COLO829 (cell line): ENCODE results near the gene IARS2.
"Not testable (repeated sequence)": the region's sequence is repeated elsewhere in the genome, so short reads cannot be mapped to it uniquely, and the experiment has no call there.

Experiments used
- DNase-seq: peaks from one replicate; pipeline ENCODE4 v3.0.0; 2012; ENCODE audit warnings: low spot score

Gene IARS2

GRCh38 chr1:220112600-220112999 is 18.7 kb downstream of the IARS2 start:
- DNase-seq: not testable (repeated sequence)

- DNase-seq: peak; percentile 56
Measured at GRCh38 chr1:220113136-220113695, 19.3 kb downstream of the IARS2 start.

DNA sequence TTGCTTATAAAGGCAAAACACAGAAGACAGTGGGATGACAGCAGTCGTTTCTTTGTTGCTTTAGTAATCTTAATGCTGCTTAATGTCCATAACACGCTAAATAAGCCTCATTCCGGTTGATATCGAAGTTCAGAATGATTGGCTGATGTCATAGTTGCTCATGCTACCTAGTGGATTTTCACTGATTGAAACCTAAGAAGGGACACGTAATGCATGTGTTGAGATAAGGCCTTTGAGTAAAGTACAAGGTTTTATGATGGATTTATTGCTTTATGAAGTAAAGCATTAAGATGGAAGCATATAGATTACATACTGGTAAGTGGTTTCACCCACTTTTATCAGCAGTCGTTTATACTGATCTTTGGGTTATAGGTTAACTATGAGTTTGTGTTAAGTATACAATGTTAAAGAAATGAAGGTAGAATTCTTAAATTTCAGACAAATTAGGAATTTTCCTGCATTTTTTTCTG is 25.1 kb downstream of the IARS2 start:
- no peak for DNase-seq

GRCh38 chr1:220121791-220122530 is 28.0 kb downstream of the IARS2 start:
- DNase-seq: no peak

- no peak for DNase-seq
Measured at GRCh38 chr1:220123066-220123465, 29.1 kb downstream of the IARS2 start.

DNA sequence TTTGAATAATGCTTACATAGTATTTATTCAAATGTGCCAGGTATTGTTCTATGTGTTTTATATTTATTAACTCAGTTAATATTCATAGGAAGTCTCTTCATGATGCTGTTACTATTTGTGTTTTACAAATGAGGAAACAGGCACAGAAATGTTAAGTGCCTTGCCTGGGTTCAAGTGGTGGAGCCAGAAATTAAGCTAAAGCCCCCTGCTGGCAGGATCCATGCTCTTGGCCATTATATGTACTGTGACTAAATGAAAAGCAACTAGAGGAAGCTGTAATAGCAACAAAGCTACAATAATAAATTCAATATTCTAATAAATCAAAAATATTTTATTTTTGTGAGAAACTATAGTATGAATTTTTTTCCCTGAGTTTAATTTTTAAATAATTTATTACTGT is 30.0 kb downstream of the IARS2 start:
- no peak for DNase-seq

DNA sequence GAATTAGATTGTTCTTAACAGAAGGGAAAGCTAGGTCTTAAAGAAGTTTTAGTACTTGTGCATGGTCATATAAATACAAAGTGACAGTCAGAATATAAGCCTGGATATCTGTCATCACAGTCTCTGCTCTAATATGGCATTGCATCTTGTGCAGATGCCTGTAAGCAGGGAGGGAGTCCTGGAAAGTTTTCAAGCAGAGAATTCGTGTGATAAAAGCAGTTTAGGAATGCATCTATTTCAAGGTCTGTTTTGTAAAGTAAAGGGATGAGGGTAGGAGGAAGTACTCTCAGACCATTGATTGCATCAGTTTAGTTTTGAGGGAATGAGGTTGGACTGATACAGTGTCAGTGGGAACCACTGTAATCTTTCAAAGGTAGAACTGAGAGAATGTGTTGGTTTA is 30.6 kb downstream of the IARS2 start:
- no peak for DNase-seq

DNA sequence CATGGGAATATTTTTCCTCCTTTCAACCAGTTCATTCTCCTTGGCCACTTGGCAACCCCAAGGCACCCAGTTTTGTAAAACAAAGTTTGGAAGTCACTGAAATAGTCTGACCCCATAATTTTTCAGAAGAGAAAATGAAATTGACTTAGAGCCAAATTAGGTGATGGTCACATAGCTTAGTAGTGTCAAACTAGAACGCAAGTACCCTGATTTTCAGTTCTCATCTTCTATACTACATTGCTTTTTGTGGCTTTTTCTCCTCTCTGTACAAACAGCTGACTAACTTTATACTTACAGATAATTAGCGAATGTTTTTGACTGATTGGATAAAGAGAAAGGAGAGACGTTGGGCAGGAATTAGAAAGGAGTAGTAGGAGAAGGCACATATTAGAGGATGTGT is 33.1 kb downstream of the IARS2 start:
- no peak for DNase-seq

DNA sequence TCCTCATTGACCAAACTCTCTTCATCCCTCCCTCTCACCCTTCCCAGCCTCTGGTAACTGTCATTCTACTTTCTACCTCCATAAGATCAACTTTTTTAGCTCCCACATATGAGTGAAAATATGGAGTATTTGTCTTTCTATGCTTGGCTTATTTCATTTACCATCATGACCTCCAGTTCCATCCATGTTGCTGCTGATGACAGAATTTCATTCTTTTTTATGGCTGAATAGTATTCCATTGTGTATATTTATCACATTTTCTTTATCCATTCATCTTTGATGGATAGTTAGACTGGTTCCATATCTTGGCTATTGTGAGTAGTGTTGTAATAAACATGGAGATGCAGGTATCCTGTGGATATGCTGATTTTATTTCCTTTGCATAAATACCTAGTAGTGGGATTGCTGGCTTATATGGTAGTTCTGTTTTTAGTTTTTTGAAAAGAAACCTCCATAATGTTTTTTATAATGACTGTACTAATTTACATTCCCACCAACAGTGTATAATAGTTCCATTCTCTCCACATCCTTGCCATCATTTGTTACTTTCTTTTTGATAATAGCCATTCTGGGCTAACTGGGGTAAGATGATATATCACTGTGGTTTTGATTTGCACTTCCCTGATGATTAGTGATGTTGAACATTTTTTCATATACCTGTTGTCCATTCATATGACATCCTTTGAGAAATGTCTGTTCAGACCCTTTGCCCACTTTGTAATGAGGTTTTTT is 35.7 kb downstream of the IARS2 start:
- DNase-seq: no peak

DNA sequence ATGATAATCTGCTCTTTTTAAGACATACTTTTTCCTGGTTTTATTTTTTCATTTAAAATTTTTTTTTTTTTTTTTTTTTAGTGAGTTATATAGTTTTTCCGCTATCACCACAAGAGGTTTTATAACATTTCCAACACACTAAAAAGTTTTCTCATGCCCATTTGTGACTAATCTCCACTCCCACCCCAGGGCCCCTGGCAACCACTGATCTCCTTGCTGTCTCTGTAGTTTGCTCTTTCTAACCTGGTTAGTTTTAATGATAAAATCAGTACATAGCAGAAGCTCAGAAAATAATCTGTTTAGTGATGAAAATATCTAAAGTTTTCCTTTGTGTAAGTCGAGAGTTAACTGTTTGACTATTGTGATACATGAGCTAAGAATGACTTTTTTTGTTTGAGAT is 41.8 kb downstream of the IARS2 start:
- DNase-seq: no peak

- no peak for DNase-seq
Measured at GRCh38 chr1:220137019-220137786, 43.3 kb downstream of the IARS2 start.

DNA sequence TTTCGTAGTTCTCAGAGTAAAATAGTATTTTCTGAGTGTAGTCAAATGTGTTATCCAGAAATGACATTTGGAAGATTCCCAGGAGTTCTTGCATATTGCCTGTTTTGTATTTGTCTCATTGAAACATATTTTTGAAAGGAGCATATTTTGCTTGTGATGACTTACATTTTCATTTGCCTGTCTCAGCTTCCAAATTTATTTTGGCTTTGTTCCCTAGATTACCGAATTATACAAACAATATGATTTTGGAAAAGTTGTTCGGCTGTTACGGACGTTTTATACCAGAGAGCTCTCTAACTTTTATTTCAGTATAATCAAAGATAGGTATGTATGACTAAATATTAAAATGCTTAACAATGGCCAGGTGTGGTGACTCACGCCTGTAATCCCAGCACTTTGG is 46.0 kb downstream of the IARS2 start:
- DNase-seq: no peak

- no peak for DNase-seq
Measured at GRCh38 chr1:220144051-220144450, 50.1 kb downstream of the IARS2 start.

- no peak for DNase-seq
Measured at GRCh38 chr1:220149742-220150141, 55.8 kb downstream of the IARS2 start.

DNA sequence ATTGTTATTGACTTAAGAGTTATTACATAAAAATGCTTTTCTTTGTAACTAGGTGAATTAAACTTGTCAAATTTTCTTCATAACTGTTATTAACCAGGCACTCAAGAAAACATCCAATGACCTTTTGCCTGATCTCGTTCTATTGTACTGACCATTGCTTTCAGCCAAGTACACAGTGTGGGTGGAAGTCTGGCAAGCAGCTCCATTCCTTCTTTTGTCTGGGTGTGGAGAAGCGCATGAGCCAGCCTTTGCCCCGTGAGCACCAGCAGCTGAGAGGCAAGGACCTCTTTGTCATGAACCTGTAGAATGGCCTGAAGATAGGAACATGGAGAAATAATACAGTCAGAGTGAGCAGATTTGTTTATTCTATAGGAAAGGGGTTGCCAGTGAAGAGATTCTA is 57.5 kb downstream of the IARS2 start:
- peak; percentile 65 for DNase-seq

GRCh38 chr1:220153147-220153546 is 59.2 kb downstream of the IARS2 start:
- no peak for DNase-seq

DNA sequence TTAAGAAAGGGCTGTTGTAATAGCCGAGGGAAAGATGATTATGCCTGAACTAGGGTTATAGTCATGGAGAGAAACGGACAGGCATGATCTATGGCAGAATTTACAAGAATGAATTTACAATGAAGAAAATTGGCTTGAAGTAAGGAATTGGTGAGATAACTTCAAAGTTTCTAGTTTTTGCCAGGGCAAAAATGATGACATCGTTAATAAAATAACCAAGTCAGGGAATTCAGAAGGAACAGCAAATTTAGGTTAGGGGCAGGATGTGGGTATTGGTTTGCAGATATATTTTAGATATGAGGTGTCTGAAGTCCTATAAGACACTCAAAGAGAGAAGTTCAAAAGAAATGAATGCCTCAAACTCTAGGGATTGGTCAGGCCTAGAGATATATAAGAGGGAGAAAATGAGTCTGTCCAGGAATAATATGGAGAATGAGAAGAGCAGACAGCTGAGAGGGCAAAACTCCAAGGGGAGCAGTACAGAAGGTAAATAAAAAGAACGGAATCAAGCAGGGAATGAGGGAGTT is 62.8 kb downstream of the IARS2 start:
- DNase-seq: no peak

- peak; percentile 51 for DNase-seq
Measured at GRCh38 chr1:220157738-220158137, 63.8 kb downstream of the IARS2 start.

DNA sequence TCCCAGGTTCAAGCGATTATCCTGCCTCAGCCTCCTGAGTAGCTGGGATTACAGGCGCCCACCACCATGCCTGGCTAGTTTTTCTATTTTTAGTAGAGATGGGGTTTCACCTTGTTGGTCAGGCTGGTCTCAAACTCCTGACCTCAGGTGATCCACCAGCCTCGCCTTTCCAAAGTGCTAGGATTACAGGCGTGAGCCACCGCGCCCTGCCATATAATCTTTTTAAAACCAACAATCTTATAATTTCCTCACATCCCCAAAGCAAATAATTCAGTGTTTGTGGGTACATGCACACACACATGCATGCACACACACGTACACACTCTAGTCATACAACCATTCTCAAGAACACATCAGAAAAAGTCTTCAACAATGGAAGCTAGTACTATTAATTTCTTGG is 64.6 kb downstream of the IARS2 start:
- DNase-seq: not testable (repeated sequence)

- no peak for DNase-seq
Measured at GRCh38 chr1:220159041-220159440, 65.1 kb downstream of the IARS2 start.

GRCh38 chr1:220160027-220160426 is 66.1 kb downstream of the IARS2 start:
- DNase-seq: no peak

DNA sequence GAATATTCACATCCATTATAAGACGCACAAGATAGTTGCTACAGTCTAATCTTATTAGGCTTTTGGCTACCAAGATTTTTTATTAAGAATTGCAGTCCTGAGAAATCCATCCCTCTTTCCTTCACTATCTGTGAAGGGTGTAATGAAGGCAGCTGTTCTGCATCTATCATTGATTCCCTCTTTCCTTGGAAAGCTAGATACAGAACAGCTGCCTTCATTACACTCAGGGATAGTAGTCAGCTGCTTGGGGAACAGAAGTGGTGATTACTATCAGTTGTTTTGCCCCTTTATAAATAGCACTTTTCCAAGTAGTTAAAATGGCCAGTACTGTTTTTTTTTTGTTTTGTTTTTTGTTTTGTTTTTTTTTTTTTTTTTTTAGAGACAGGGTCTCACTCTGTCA is 70.2 kb downstream of the IARS2 start:
- DNase-seq: no peak
